Measurements from ENCODE around the gene OLFML2B. TPM values are rescaled to one million over a fixed set of nuclear protein-coding genes. Genes with fewer than 3 reads are reported as not detected.

The OLFML2B gene
- polyA plus RNA-seq, 1 experiment = 3.5 TPM

GRCh38 chr1:161972828-161973227 is 50.8 kb downstream of the OLFML2B start:
- Histone ChIP-seq H3K36me3 (ENCODE audit: control insufficient read depth, insufficient read depth, low read length) (no peaks in the 10 kb centered on the region), H3K27me3 (ENCODE audit: control insufficient read depth, insufficient read depth, low read length) (peaks cover 2% of the 10 kb centered on the region; the same call in 1 of the 2 replicates), H3K4me3 (ENCODE audit: low read depth, low read length) (no peak overlapping the region)
- ChIA-PET CTCF (interaction anchor here (1.6 kb wide), 1 partner anchor 64 kb away, joined by 4 read pairs; no protein-coding TSS in a partner anchor), POLR2A (no interaction called here)
- TF ChIP-seq CTCF (IDR thresholded peaks at IDR 0.05; ENCODE audit: insufficient read depth, low read depth, low read length) = no peak
- no peak for DNase-seq (ENCODE audit: low read depth)

- TF ChIP-seq CTCF (IDR thresholded peaks at IDR 0.05; ENCODE audit: insufficient read depth, low read depth, low read length) = no peak
- Histone ChIP-seq H3K4me3 (ENCODE audit: low read depth, low read length) (no peak overlapping the region), H3K27me3 (ENCODE audit: control insufficient read depth, insufficient read depth, low read length) (peaks cover 2% of the 10 kb centered on the region; the same call in 1 of the 2 replicates), H3K36me3 (ENCODE audit: control insufficient read depth, insufficient read depth, low read length) (no peaks in the 10 kb centered on the region)
- DNase-seq (ENCODE audit: low read depth) = no peak
- POLR2A ChIA-PET = no interaction called here
- CTCF ChIA-PET = no interaction called here
Measured at GRCh38 chr1:161970633-161971032, 53.0 kb downstream of the OLFML2B start.

- ChIA-PET CTCF (no interaction called here), POLR2A (no interaction called here)
- H3K4me3 ChIP-seq (ENCODE audit: low read depth, low read length) = no peak overlapping the region
- H3K36me3 ChIP-seq (ENCODE audit: control insufficient read depth, insufficient read depth, low read length) = no peaks in the 10 kb centered on the region
- TF ChIP-seq CTCF (IDR thresholded peaks at IDR 0.05; ENCODE audit: insufficient read depth, low read depth, low read length) = no peak
- DNase-seq (ENCODE audit: low read depth) = no peak
- no peaks in the 10 kb centered on the region for H3K27me3 ChIP-seq (ENCODE audit: control insufficient read depth, insufficient read depth, low read length)
Measured at GRCh38 chr1:161970036-161970435, 53.6 kb downstream of the OLFML2B start.

GRCh38 chr1:161966067-161966466 is 57.6 kb downstream of the OLFML2B start:
- DNase-seq (ENCODE audit: low read depth) = no peak
- CTCF ChIA-PET = interaction anchor here (0.9 kb wide), 1 partner anchor 9 kb away, joined by 3 read pairs; no protein-coding TSS in a partner anchor

More at GRCh38 chr1:161966067-161966466, 57.6 kb downstream of the OLFML2B start:
- no peak for TF ChIP-seq CTCF (IDR thresholded peaks at IDR 0.05; ENCODE audit: insufficient read depth, low read depth, low read length)
- Histone ChIP-seq H3K4me3 (ENCODE audit: low read depth, low read length) (no peak overlapping the region), H3K27me3 (ENCODE audit: control insufficient read depth, insufficient read depth, low read length) (no peaks in the 10 kb centered on the region), H3K36me3 (ENCODE audit: control insufficient read depth, insufficient read depth, low read length) (no peaks in the 10 kb centered on the region)
- POLR2A ChIA-PET = no interaction called here
